ENCODE results near the gene HSPA12A. TPM values are rescaled to one million over a fixed set of nuclear protein-coding genes. Genes with fewer than 3 reads are reported as not detected.

HSPA12A gene
- polyA plus RNA-seq, 1 donor (not counting 4 experiments of a cell fraction or from before 2014, with no cell fraction given): 8.1 TPM

DNA sequence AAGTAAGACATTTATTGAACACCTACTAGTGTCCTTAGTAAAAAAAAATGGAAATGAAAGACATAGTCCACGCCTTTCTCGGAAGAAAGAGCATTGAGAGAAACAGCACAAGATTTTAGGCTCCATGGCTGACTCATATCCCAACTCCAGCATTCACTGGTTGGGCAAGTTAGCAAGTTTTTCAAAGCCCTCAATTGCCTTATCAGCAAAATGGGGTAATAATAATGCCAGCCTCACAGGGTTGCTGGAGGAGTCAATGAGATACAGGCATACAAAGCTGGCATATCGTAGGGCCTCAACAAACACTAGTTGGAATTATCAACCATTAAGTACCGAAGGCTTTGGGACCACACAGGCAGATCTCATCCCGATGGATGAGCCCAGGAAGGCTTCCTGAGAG, 4.0 kb downstream of the HSPA12A start:
- H3K27ac ChIP-seq (ENCODE audit: control insufficient read depth, insufficient read depth, low read length): no peak overlapping the region
- H3K79me2 ChIP-seq (ENCODE audit: control insufficient read depth, insufficient read depth, low read length): no peaks in the 10 kb centered on the region
- H3K36me3 ChIP-seq (ENCODE audit: control insufficient read depth in 2 of 2, extremely low read depth in 1 of 2, insufficient read depth in 2 of 2, low read length in 2 of 2): no peaks in the 10 kb centered on the region
- dilution Hi-C loops (cut with MboI; ENCODE audit: extremely low pct_ligation_motif_present, low sequenced_read_pairs): no loop called here
- H3K4me2 ChIP-seq (ENCODE audit: control insufficient read depth, extremely low read depth, insufficient read depth, low read depth, low read length): no peak overlapping the region
- H3K27me3 ChIP-seq (ENCODE audit: control insufficient read depth, extremely low read depth, insufficient read depth, low read length): no peaks in the 10 kb centered on the region
- H3K9ac ChIP-seq (ENCODE audit: control insufficient read depth, extremely low read depth, insufficient read depth, low read length): no peak overlapping the region
- no peaks in the 10 kb centered on the region for H3K9me3 ChIP-seq (ENCODE audit: control insufficient read depth, low read depth, low read length)
- H3K9me1 ChIP-seq (ENCODE audit: control insufficient read depth, extremely low read depth, insufficient read depth, low read length): no peaks in the 10 kb centered on the region
- no peak for DNase-seq (ENCODE audit: low read depth, low spot score)
- peaks cover 3% of the 10 kb centered on the region for H4K20me1 ChIP-seq (ENCODE audit: control insufficient read depth, extremely low read depth, insufficient read depth, low read length)
- peaks cover 7% of the 10 kb centered on the region for H3K4me1 ChIP-seq (ENCODE audit: control insufficient read depth, extremely low read depth, insufficient read depth, low read length)
- no peak overlapping the region for H2AFZ ChIP-seq (ENCODE audit: control insufficient read depth, low read length)
- TF ChIP-seq, protein P1, sequence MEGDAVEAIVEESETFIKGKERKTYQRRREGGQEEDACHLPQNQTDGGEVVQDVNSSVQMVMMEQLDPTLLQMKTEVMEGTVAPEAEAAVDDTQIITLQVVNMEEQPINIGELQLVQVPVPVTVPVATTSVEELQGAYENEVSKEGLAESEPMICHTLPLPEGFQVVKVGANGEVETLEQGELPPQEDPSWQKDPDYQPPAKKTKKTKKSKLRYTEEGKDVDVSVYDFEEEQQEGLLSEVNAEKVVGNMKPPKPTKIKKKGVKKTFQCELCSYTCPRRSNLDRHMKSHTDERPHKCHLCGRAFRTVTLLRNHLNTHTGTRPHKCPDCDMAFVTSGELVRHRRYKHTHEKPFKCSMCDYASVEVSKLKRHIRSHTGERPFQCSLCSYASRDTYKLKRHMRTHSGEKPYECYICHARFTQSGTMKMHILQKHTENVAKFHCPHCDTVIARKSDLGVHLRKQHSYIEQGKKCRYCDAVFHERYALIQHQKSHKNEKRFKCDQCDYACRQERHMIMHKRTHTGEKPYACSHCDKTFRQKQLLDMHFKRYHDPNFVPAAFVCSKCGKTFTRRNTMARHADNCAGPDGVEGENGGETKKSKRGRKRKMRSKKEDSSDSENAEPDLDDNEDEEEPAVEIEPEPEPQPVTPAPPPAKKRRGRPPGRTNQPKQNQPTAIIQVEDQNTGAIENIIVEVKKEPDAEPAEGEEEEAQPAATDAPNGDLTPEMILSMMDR (optimal IDR thresholded peaks at IDR 0.05 in 1 of 3, IDR thresholded peaks at IDR 0.05 in 1 of 3, conservative IDR thresholded peaks at IDR 0.05 in 1 of 3; ENCODE audit: extremely low read depth in 1 of 3, insufficient read depth in 2 of 3, low read length in 3 of 3): no peak
- TF ChIP-seq EZH2 (IDR thresholded peaks at IDR 0.05; ENCODE audit: low read length): no peak
- no peak for FAIRE-seq
- no peak overlapping the region for H3K4me3 ChIP-seq (ENCODE audit: control insufficient read depth in 2 of 3, extremely low read depth in 1 of 3, insufficient read depth in 2 of 3, low read depth in 1 of 3, low read length in 3 of 3)

GRCh38 chr10:116737627-116738327, 4.6 kb downstream of the HSPA12A start:
- no peaks in the 10 kb centered on the region for H3K9me1 ChIP-seq (ENCODE audit: control insufficient read depth, extremely low read depth, insufficient read depth, low read length)
- peaks cover 3% of the 10 kb centered on the region for H4K20me1 ChIP-seq (ENCODE audit: control insufficient read depth, extremely low read depth, insufficient read depth, low read length)
- no peak overlapping the region for H3K4me2 ChIP-seq (ENCODE audit: control insufficient read depth, extremely low read depth, insufficient read depth, low read depth, low read length)
- dilution Hi-C loops (cut with MboI; ENCODE audit: extremely low pct_ligation_motif_present, low sequenced_read_pairs): no loop called here
- no peak overlapping the region for H3K9ac ChIP-seq (ENCODE audit: control insufficient read depth, extremely low read depth, insufficient read depth, low read length)
- no peak for DNase-seq (ENCODE audit: low read depth, low spot score)
- no peak overlapping the region for H3K27ac ChIP-seq (ENCODE audit: control insufficient read depth, insufficient read depth, low read length)
- no peak overlapping the region for H2AFZ ChIP-seq (ENCODE audit: control insufficient read depth, low read length)
- FAIRE-seq: no peak
- H3K9me3 ChIP-seq (ENCODE audit: control insufficient read depth, low read depth, low read length): no peaks in the 10 kb centered on the region
- no peaks in the 10 kb centered on the region for H3K36me3 ChIP-seq (ENCODE audit: control insufficient read depth in 2 of 2, extremely low read depth in 1 of 2, insufficient read depth in 2 of 2, low read length in 2 of 2)
- H3K4me3 ChIP-seq (ENCODE audit: control insufficient read depth in 2 of 3, extremely low read depth in 1 of 3, insufficient read depth in 2 of 3, low read depth in 1 of 3, low read length in 3 of 3): no peak overlapping the region
- H3K4me1 ChIP-seq (ENCODE audit: control insufficient read depth, extremely low read depth, insufficient read depth, low read length): peaks cover 7% of the 10 kb centered on the region
- TF ChIP-seq, protein P1 (optimal IDR thresholded peaks at IDR 0.05 in 1 of 3, IDR thresholded peaks at IDR 0.05 in 1 of 3, conservative IDR thresholded peaks at IDR 0.05 in 1 of 3; ENCODE audit: extremely low read depth in 1 of 3, insufficient read depth in 2 of 3, low read length in 3 of 3): peak; percentile 23 to 47 (median 26)
- no peak for TF ChIP-seq EZH2 (IDR thresholded peaks at IDR 0.05; ENCODE audit: low read length)
- no peaks in the 10 kb centered on the region for H3K79me2 ChIP-seq (ENCODE audit: control insufficient read depth, insufficient read depth, low read length)
- no peaks in the 10 kb centered on the region for H3K27me3 ChIP-seq (ENCODE audit: control insufficient read depth, extremely low read depth, insufficient read depth, low read length)

Data from keratinocyte (primary cell).